HUES48 (cell line): ENCODE data around the gene OLFML1.

Source experiments
- H3K27ac ChIP-seq: one replicate; pipeline ENCODE4 v1.7.0; 2013; ENCODE audit warnings: low read depth, low read length, inconsistent platforms
- H3K27me3 ChIP-seq: 2 replicates; pipeline ENCODE4 v1.6.1; 2013; ENCODE audit warnings: mild to moderate bottlenecking, low read length; ENCODE audit not compliant: control insufficient read depth, insufficient read depth
- H3K36me3 ChIP-seq: 2 replicates; pipeline ENCODE4 v1.6.1; 2013; ENCODE audit warnings: low read length; ENCODE audit not compliant: control insufficient read depth, insufficient read depth
- H3K4me1 ChIP-seq: 2 replicates; pipeline ENCODE4 v1.6.1; 2013; ENCODE audit warnings: mild to moderate bottlenecking, low read length; ENCODE audit not compliant: control insufficient read depth, insufficient read depth
- H3K4me3 ChIP-seq: 2 replicates; pipeline ENCODE4 v1.5.1; 2013; ENCODE audit warnings: mild to moderate bottlenecking, low read depth, low read length
- H3K9ac ChIP-seq: 2 replicates; pipeline ENCODE4 v1.6.1; 2013; ENCODE audit warnings: mild to moderate bottlenecking, low read depth, low read length, moderate library complexity
- H3K9me3 ChIP-seq: 2 replicates; pipeline ENCODE4 v1.6.1; 2013; ENCODE audit warnings: low read length; ENCODE audit not compliant: control insufficient read depth, insufficient read depth

OLFML1 gene

GRCh38 chr11:7485186-7486097 lies at the start of gene OLFML1:
OLFML1 (plus strand) TSS chr11:7485506; CDS start chr11:7485876, 370 bp downstream.
- Histone ChIP-seq H3K36me3 (no peaks in the 10 kb centered on the region), H3K27me3 (no peaks in the 10 kb centered on the region), H3K9ac (no peak within 1 kb of the TSS), H3K4me3 (no peak within 1 kb of the TSS), H3K27ac (no peak within 1 kb of the TSS), H3K4me1 (peaks cover 15% of the 10 kb centered on the region), H3K9me3 (no peaks in the 10 kb centered on the region)

DNA sequence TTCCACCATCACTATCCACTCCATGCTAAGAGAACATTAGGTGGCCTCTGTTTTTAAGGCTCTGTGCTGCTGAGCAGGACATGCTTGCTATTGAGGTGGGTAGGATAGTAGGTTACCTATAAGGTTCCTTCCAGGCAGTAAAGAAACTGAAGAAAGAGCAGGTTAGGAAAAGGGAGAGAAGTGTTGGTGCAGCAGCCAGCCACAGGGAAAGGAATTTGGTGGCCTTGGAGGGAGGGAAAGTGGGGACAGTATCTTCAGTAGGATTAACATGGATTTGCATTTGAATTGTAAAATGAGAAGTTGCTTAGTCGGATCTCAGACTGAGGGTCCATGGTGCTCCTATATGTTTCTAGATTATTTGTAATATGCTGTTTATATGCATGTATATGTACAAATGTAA lies 49.2 kb upstream of the OLFML1 start:
- Histone ChIP-seq H3K27ac (no peak overlapping the region), H3K27me3 (no peaks in the 10 kb centered on the region), H3K4me1 (peaks cover 11% of the 10 kb centered on the region), H3K4me3 (no peak overlapping the region), H3K9me3 (no peaks in the 10 kb centered on the region), H3K36me3 (no peaks in the 10 kb centered on the region), H3K9ac (no peak overlapping the region)

GRCh38 chr11:7436657-7437056 lies 48.6 kb upstream of the OLFML1 start:
- Histone ChIP-seq H3K9me3 (no peaks in the 10 kb centered on the region), H3K4me3 (no peak overlapping the region), H3K36me3 (no peaks in the 10 kb centered on the region), H3K27me3 (no peaks in the 10 kb centered on the region), H3K4me1 (peaks cover 11% of the 10 kb centered on the region), H3K27ac (no peak overlapping the region), H3K9ac (no peak overlapping the region)

DNA sequence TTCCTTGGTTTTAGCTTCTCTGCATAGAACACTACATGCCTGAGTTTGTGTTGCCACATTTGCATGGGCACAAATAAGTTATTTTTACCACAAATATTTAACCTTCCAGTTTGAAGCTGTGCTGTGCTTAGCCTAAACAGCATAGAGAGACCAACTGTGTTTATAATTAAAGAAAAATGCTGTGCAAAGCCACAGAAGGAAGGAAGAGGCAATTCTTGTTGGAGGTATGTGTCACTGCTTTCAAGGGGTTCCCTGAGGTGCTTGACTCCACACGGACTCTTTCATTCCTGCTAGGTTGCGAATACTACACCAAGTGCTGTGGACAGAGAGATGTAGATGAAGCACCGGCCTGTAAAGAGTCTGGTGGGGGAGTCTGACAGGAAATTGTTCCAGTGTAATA lies 47.6 kb upstream of the OLFML1 start:
- Histone ChIP-seq H3K4me1 (peaks cover 11% of the 10 kb centered on the region), H3K9me3 (no peaks in the 10 kb centered on the region), H3K9ac (no peak overlapping the region), H3K36me3 (no peaks in the 10 kb centered on the region), H3K4me3 (no peak overlapping the region), H3K27me3 (no peaks in the 10 kb centered on the region), H3K27ac (no peak overlapping the region)

DNA sequence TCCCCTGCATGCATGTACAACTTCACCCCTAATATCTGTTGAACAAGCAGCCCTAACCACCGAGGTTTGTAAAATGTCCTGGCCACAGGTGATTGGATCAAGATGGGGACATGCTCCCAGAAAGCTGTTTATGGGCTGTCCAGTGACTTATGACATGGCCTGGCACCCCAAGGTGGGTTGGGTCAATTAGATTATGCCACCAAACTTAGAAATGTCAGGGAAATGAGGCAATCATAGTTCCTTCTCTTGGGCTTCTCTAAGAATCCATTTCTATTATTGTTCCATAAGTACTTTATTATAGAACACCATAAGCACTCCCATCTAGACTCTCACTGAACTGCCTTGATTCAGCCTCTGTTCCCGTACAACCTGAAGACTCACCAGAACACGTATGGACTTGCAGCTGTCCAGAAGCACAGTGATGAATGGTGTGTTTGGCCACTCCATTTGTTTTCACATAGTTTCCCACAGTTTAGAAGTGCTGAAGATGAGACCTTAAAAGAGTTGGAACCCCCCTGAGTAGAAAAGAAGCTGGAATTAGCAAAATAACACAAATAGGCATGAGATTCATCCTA lies 45.5 kb upstream of the OLFML1 start:
- Histone ChIP-seq H3K36me3 (no peaks in the 10 kb centered on the region), H3K27ac (no peak overlapping the region), H3K9ac (no peak overlapping the region), H3K27me3 (no peaks in the 10 kb centered on the region), H3K4me3 (no peak overlapping the region), H3K9me3 (no peaks in the 10 kb centered on the region), H3K4me1 (peaks cover 11% of the 10 kb centered on the region)

GRCh38 chr11:7442588-7443215 lies 42.6 kb upstream of the OLFML1 start:
- Histone ChIP-seq H3K27ac (no peak overlapping the region), H3K9ac (no peak overlapping the region), H3K27me3 (no peaks in the 10 kb centered on the region), H3K36me3 (no peaks in the 10 kb centered on the region), H3K4me1 (no peaks in the 10 kb centered on the region), H3K4me3 (no peak overlapping the region), H3K9me3 (no peaks in the 10 kb centered on the region)

DNA sequence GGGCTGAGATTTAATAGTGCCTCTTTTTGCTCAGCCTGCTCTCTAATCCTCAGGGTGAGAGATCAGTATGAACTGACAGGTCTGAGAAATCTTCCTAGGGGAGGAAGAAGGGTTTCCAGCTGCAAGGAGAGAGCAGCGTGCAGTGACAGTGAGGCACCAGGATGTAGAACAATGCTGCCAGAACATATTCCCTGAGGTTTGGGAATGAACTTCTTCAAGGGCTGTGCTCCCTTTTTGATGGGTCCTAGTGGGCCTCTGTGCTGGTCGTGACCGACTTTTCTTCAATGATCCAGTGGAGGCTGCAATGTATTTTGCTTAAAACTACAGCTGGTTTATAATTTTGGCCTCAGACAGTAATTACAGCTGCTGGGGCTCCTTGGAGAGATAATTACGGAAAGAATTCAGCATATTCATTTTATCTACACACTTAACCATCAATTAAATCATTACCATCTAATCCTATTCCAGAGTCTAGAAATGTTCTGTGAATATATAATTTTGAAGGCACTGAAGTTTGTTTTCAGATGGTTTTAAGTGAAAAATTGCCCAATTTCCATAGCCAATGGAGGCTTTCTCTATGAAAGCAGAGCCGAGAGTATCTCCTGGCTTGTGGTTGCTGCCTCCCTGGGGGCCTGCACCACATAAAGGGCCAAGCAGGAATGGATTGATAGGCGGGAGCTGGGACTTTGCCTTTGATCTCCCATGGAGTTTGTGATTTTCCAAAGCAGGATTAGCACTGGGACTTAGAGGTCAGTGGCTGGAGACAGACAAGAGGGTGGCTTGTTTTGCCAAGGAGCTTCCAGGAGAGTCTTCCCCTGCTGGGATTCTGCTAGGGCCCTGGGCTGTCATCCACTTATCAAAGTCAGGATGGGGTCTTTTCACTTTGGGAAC lies 41.0 kb upstream of the OLFML1 start:
- no peaks in the 10 kb centered on the region for H3K27me3 ChIP-seq
- H3K36me3 ChIP-seq: no peaks in the 10 kb centered on the region
- H3K9ac ChIP-seq: no peak overlapping the region
- H3K27ac ChIP-seq: no peak overlapping the region
- no peak overlapping the region for H3K4me3 ChIP-seq
- no peaks in the 10 kb centered on the region for H3K9me3 ChIP-seq
- no peaks in the 10 kb centered on the region for H3K4me1 ChIP-seq

- Histone ChIP-seq H3K27ac (no peak overlapping the region), H3K36me3 (no peaks in the 10 kb centered on the region), H3K27me3 (no peaks in the 10 kb centered on the region), H3K9ac (no peak overlapping the region), H3K4me3 (no peak overlapping the region), H3K4me1 (no peaks in the 10 kb centered on the region; the same call in 1 of the 2 replicates), H3K9me3 (no peaks in the 10 kb centered on the region)
Measured at GRCh38 chr11:7445564-7445963, 39.7 kb upstream of the OLFML1 start.

DNA sequence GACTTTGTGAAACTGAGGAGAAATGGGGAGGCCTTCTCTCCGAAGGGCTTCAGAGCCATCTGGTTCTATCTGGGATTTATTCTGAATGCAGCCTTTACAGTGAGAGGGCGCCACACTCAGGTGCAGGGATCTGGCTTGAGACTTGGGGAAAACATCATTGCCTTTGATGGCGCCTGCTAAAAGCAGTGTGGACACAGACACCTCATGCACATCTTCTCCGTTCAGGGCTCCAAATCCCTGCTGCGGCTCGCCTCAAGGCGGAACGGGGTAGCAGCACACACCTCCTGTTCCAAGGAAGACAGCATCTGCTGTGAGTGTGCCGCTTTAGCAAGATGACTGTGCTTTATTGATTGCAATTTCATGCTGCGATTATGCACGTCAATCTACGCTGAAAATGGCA lies 37.1 kb upstream of the OLFML1 start:
- H3K4me3 ChIP-seq: no peak overlapping the region
- no peaks in the 10 kb centered on the region for H3K27me3 ChIP-seq
- no peaks in the 10 kb centered on the region for H3K9me3 ChIP-seq
- no peaks in the 10 kb centered on the region for H3K36me3 ChIP-seq
- no peaks in the 10 kb centered on the region; the same call in 1 of the 2 replicates for H3K4me1 ChIP-seq
- no peak overlapping the region for H3K9ac ChIP-seq
- H3K27ac ChIP-seq: no peak overlapping the region

- Histone ChIP-seq H3K4me3 (no peak overlapping the region), H3K4me1 (no peaks in the 10 kb centered on the region; the same call in 1 of the 2 replicates), H3K9me3 (no peaks in the 10 kb centered on the region), H3K27me3 (no peaks in the 10 kb centered on the region), H3K9ac (no peak overlapping the region), H3K36me3 (no peaks in the 10 kb centered on the region), H3K27ac (no peak overlapping the region)
Measured at GRCh38 chr11:7449211-7449840, 36.0 kb upstream of the OLFML1 start.
